ENCODE results near the gene LCNL1.

LCNL1 gene

GRCh38 chr9:137008312-137008711 is 25.5 kb downstream of the LCNL1 start:
- no peak for DNase-seq

GRCh38 chr9:137009217-137009616 is 26.4 kb downstream of the LCNL1 start:
- DNase-seq: no peak

- DNase-seq: no peak
Observed at GRCh38 chr9:137009938-137010732, 27.3 kb downstream of the LCNL1 start.

GRCh38 chr9:137011156-137011555 is 28.4 kb downstream of the LCNL1 start:
- DNase-seq: no peak

GRCh38 chr9:137011907-137012675 is 29.3 kb downstream of the LCNL1 start:
- DNase-seq: no peak

- DNase-seq: no peak
Observed at GRCh38 chr9:137012694-137013570, 30.1 kb downstream of the LCNL1 start.

GRCh38 chr9:137013571-137013940 is 30.8 kb downstream of the LCNL1 start:
- no peak for DNase-seq

GRCh38 chr9:137014166-137014565 is 31.4 kb downstream of the LCNL1 start:
- no peak for DNase-seq

- no peak for DNase-seq
Observed at GRCh38 chr9:137014776-137015539, 32.2 kb downstream of the LCNL1 start.

- DNase-seq: no peak
Observed at GRCh38 chr9:137015540-137015930, 32.7 kb downstream of the LCNL1 start.

- DNase-seq: no peak
Observed at GRCh38 chr9:137015976-137016375, 33.2 kb downstream of the LCNL1 start.

GRCh38 chr9:137016436-137016835 is 33.6 kb downstream of the LCNL1 start:
- DNase-seq: no peak

- DNase-seq: no peak
Observed at GRCh38 chr9:137017071-137017470, 34.3 kb downstream of the LCNL1 start.

- DNase-seq: no peak
Observed at GRCh38 chr9:137017791-137018497, 35.2 kb downstream of the LCNL1 start.

- DNase-seq: no peak
Observed at GRCh38 chr9:137018761-137019559, 36.2 kb downstream of the LCNL1 start.

- DNase-seq: no peak
Observed at GRCh38 chr9:137019891-137020683, 37.3 kb downstream of the LCNL1 start.

GRCh38 chr9:137020771-137021567 is 38.2 kb downstream of the LCNL1 start:
- no peak for DNase-seq

- no peak for DNase-seq
Observed at GRCh38 chr9:137021568-137021978, 38.8 kb downstream of the LCNL1 start.

Data from nucleus accumbens (tissue), 56 donors.